Anterior cingulate cortex (tissue), 58 donors: ENCODE results near the gene CD300LD.
A peak's percentile ranks its signal among the peaks of the same experiment; 100 is the strongest.
"Not testable (repeated sequence)": the region's sequence is repeated elsewhere in the genome, so short reads cannot be mapped to it uniquely, and the experiment has no call there.

Source experiments
- DNase-seq, 58 donors: peaks; one replicate each; lab custom pipeline; 2025; lab: John Stamatoyannopoulos, UW

The CD300LD gene

GRCh38 chr17:74592087-74592990, at the start of gene CD300LD:
TSS of gene CD300LD (minus strand) at chr17:74592283. CDS start at chr17:74592202, 81 bp downstream.
- DNase-seq: no peak

GRCh38 chr17:74641224-74641957, 49.3 kb upstream of the CD300LD start:
- DNase-seq: no peak

GRCh38 chr17:74639704-74640151, 47.6 kb upstream of the CD300LD start:
- DNase-seq: no peak

- no peak for DNase-seq
Observed at GRCh38 chr17:74637926-74638325, 45.8 kb upstream of the CD300LD start.

- DNase-seq: peak in 1 of 58 donors; percentile 4
Observed at GRCh38 chr17:74637265-74637664, 45.2 kb upstream of the CD300LD start.

GRCh38 chr17:74636541-74637085, 44.5 kb upstream of the CD300LD start:
- not testable (repeated sequence) for DNase-seq

GRCh38 chr17:74635418-74635817, 43.3 kb upstream of the CD300LD start:
- no peak for DNase-seq

GRCh38 chr17:74633326-74633725, 41.2 kb upstream of the CD300LD start:
- DNase-seq: no peak

GRCh38 chr17:74632617-74633016, 40.5 kb upstream of the CD300LD start:
- no peak for DNase-seq

GRCh38 chr17:74631468-74632450, 39.7 kb upstream of the CD300LD start:
- DNase-seq: peak in 3 of 58 donors; percentile 2 to 20 (median 18)

- not testable (repeated sequence) for DNase-seq
Observed at GRCh38 chr17:74630251-74630650, 38.2 kb upstream of the CD300LD start.

- no peak for DNase-seq
Observed at GRCh38 chr17:74625661-74626060, 33.6 kb upstream of the CD300LD start.

- no peak for DNase-seq
Observed at GRCh38 chr17:74624131-74624530, 32.0 kb upstream of the CD300LD start.

- no peak for DNase-seq
Observed at GRCh38 chr17:74623693-74624093, 31.6 kb upstream of the CD300LD start, which contains the start of gene CD300E. TSS of gene CD300E (minus strand) at chr17:74623738. CDS start at chr17:74623621, 117 bp downstream.

GRCh38 chr17:74619077-74619673, 27.1 kb upstream of the CD300LD start:
- no peak for DNase-seq

GRCh38 chr17:74618451-74618850, 26.4 kb upstream of the CD300LD start:
- DNase-seq: no peak

- no peak for DNase-seq
Observed at GRCh38 chr17:74616696-74617095, 24.6 kb upstream of the CD300LD start.

GRCh38 chr17:74612046-74612445, 20.0 kb upstream of the CD300LD start:
- DNase-seq: no peak

- DNase-seq: no peak
Observed at GRCh38 chr17:74610108-74610507, 18.0 kb upstream of the CD300LD start.
